Glutamatergic neuron (in vitro differentiated cells): ENCODE data around the gene CXorf58. TPM values are rescaled to one million over a fixed set of nuclear protein-coding genes. Genes with fewer than 3 reads are reported as not detected.
"Not testable (repeated sequence)": the region's sequence is repeated elsewhere in the genome, so short reads cannot be mapped to it uniquely, and the experiment has no call there.

Experiments used
- DNase-seq: peaks from one replicate; pipeline ENCODE4 v3.0.0; 2022
- H3K27ac Mint-ChIP-seq: one replicate; pipeline ENCODE4 v1.8.0; 2020; ENCODE audit warnings: mild to moderate bottlenecking, mixed read lengths, inconsistent platforms; ENCODE audit not compliant: unreplicated experiment
- H3K27me3 Mint-ChIP-seq: one replicate; pipeline ENCODE4 v1.8.0; 2020; ENCODE audit warnings: mild to moderate bottlenecking, moderate library complexity, mixed read lengths, inconsistent platforms; ENCODE audit not compliant: unreplicated experiment
- H3K36me3 Mint-ChIP-seq: one replicate; pipeline ENCODE4 v1.8.0; 2020; ENCODE audit warnings: mild to moderate bottlenecking, mixed read lengths, inconsistent platforms; ENCODE audit not compliant: unreplicated experiment
- H3K4me1 Mint-ChIP-seq: one replicate; pipeline ENCODE4 v1.8.0; 2020; ENCODE audit warnings: mild to moderate bottlenecking, low read depth, mixed read lengths, inconsistent platforms; ENCODE audit not compliant: unreplicated experiment
- H3K4me3 Mint-ChIP-seq: one replicate; pipeline ENCODE4 v1.8.0; 2020; ENCODE audit warnings: mild to moderate bottlenecking, mixed read lengths, inconsistent platforms; ENCODE audit not compliant: unreplicated experiment
- H3K9me3 Mint-ChIP-seq: one replicate; pipeline ENCODE4 v1.8.0; 2020; ENCODE audit warnings: mild to moderate bottlenecking, moderate library complexity, mixed read lengths, inconsistent platforms; ENCODE audit not compliant: unreplicated experiment
- total RNA-seq: library from RNA; stranded (reverse); fragmentation: NEBNext Ultra II Directional; extraction: Animal tissue kit (Norgen Biotek cat#: 25700); gene quantifications from one replicate; pipeline ENCODE4 v1.2.1, GENCODE V29; 2021; ENCODE audit not compliant: unreplicated experiment
- TF ChIP-seq, protein P1 (sequence below): fragments of 200-600 bp; sonication (generic); IDR thresholded peaks from one replicate; pipeline ENCODE4 v1.5.0; 2021; ENCODE audit not compliant: partially characterized antibody, unreplicated experiment

CXorf58 gene
- total RNA-seq, 1 donor from 2014 or later, result not detected

DNA sequence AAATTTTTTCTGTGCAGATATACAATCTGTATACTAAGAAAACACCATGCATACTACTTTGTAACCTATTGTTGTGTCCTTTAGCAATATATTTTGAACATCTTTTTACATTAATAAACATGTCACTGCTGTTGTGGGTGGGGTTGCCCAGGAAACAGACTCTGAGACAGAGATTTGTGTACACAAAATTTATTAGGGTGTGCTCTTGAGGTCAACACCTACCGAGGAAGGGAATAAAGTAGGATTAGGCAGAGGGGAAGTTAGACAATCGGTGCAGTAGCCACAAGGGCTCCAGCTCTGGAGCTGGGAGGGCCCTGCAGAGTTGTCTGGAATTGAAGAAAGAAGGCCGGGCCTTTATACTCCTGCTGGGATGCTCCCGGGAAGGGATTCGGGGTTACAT lies 56.4 kb downstream of the CXorf58 start:
- Mint-ChIP-seq H3K27ac (no peak overlapping the region), H3K4me1 (no peaks in the 10 kb centered on the region), H3K27me3 (no peaks in the 10 kb centered on the region), H3K9me3 (no peaks in the 10 kb centered on the region), H3K4me3 (no peak overlapping the region), H3K36me3 (no peaks in the 10 kb centered on the region)
- no peak for DNase-seq
- TF ChIP-seq, protein P1, sequence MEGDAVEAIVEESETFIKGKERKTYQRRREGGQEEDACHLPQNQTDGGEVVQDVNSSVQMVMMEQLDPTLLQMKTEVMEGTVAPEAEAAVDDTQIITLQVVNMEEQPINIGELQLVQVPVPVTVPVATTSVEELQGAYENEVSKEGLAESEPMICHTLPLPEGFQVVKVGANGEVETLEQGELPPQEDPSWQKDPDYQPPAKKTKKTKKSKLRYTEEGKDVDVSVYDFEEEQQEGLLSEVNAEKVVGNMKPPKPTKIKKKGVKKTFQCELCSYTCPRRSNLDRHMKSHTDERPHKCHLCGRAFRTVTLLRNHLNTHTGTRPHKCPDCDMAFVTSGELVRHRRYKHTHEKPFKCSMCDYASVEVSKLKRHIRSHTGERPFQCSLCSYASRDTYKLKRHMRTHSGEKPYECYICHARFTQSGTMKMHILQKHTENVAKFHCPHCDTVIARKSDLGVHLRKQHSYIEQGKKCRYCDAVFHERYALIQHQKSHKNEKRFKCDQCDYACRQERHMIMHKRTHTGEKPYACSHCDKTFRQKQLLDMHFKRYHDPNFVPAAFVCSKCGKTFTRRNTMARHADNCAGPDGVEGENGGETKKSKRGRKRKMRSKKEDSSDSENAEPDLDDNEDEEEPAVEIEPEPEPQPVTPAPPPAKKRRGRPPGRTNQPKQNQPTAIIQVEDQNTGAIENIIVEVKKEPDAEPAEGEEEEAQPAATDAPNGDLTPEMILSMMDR, result no peak

GRCh38 chrX:23965630-23966029 lies 57.8 kb downstream of the CXorf58 start:
- H3K4me3 Mint-ChIP-seq, DNase-seq, H3K9me3 Mint-ChIP-seq, H3K27me3 Mint-ChIP-seq, H3K4me1 Mint-ChIP-seq, H3K27ac Mint-ChIP-seq, H3K36me3 Mint-ChIP-seq: not testable (repeated sequence)

DNA sequence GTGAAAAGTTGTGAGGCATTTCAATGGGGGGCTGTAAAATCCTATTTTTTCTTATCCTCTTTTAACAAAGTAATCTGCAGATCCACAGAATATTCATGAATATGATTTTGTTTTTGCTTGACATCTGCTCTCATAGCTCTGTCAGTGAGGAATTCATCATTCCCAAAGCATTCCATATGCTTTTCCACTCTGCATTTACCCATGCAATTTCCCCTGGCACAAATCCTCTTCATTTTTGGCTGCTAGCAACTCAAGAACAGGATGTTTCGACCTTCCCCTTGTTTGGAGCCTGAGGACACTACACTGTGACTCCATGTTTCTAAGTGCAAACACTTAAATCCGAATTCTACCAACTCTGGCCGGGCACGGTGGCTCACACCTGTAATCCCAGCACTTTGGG lies 70.7 kb downstream of the CXorf58 start:
- no peak for DNase-seq
- H3K27me3 Mint-ChIP-seq, result no peaks in the 10 kb centered on the region
- TF ChIP-seq, protein P1, result no peak
- no peaks in the 10 kb centered on the region for H3K9me3 Mint-ChIP-seq
- no peak overlapping the region for H3K4me3 Mint-ChIP-seq
- H3K27ac Mint-ChIP-seq, result no peak overlapping the region
- no peaks in the 10 kb centered on the region for H3K36me3 Mint-ChIP-seq
- no peaks in the 10 kb centered on the region for H3K4me1 Mint-ChIP-seq

DNA sequence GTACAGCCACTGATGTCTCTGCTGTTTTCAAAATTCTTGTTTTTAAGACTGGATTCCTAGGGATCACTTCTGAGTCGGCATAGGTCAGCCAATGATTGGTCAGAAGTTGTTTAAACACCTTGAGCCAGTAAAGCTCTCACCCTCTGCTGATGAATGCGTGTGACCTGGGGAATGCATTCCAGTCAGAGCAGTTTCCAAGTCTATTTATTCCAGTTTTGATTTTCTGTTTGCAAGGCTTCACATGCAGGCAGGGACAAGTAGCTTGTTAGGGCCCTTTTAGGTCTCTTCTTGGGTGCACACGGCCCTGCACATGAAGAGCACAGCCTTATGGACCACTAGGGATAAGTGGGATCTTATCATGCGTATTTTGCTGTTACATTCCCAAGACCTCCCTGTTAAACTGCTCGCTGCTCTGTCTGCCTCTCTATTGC lies 72.2 kb downstream of the CXorf58 start:
- Mint-ChIP-seq H3K27me3 (no peaks in the 10 kb centered on the region), H3K4me1 (no peaks in the 10 kb centered on the region), H3K9me3 (no peaks in the 10 kb centered on the region), H3K36me3 (no peaks in the 10 kb centered on the region), H3K27ac (no peak overlapping the region), H3K4me3 (no peak overlapping the region)
- TF ChIP-seq, protein P1, result no peak
- DNase-seq, result no peak

GRCh38 chrX:23981222-23981621 lies 73.4 kb downstream of the CXorf58 start:
- DNase-seq, result no peak
- no peaks in the 10 kb centered on the region for H3K4me1 Mint-ChIP-seq
- no peak overlapping the region for H3K4me3 Mint-ChIP-seq
- TF ChIP-seq, protein P1, result no peak
- no peaks in the 10 kb centered on the region for H3K36me3 Mint-ChIP-seq
- H3K27me3 Mint-ChIP-seq, result no peaks in the 10 kb centered on the region
- H3K27ac Mint-ChIP-seq, result no peak overlapping the region
- H3K9me3 Mint-ChIP-seq, result no peaks in the 10 kb centered on the region

- Mint-ChIP-seq H3K4me1 (no peaks in the 10 kb centered on the region), H3K27ac (no peak overlapping the region), H3K36me3 (no peaks in the 10 kb centered on the region), H3K4me3 (no peak overlapping the region), H3K9me3 (no peaks in the 10 kb centered on the region), H3K27me3 (no peaks in the 10 kb centered on the region)
- DNase-seq, result no peak
- TF ChIP-seq, protein P1, result no peak
Measured at GRCh38 chrX:23981711-23982110, 73.9 kb downstream of the CXorf58 start.
